Measurements from ENCODE around the gene OFD1.
"Not testable (repeated sequence)": the region's sequence is repeated elsewhere in the genome, so short reads cannot be mapped to it uniquely, and the experiment has no call there.

Gene OFD1

GRCh38 chrX:13721819-13722519 is 12.6 kb upstream of the OFD1 start:
- H4K20me1 ChIP-seq (ENCODE audit: insufficient read depth, low read length): no peaks in the 10 kb centered on the region; the same call in 1 of the 2 replicates
- H3K9me3 ChIP-seq (ENCODE audit: insufficient read depth, low read length, severe bottlenecking): no peaks in the 10 kb centered on the region
- H3K4me1 ChIP-seq (ENCODE audit: insufficient read depth, low read length): no peaks in the 10 kb centered on the region
- H3K79me2 ChIP-seq (ENCODE audit: insufficient read depth, low read length): peaks cover 51% of the 10 kb centered on the region
- H3K9ac ChIP-seq (ENCODE audit: low read depth, low read length): no peak overlapping the region
- H2AFZ ChIP-seq (ENCODE audit: low read depth, low read length): no peak overlapping the region
- ATAC-seq (ENCODE audit: insufficient read depth, low read depth): no peak
- H3K27ac ChIP-seq (ENCODE audit: low read length): no peak overlapping the region
- no peak for DNase-seq
- TF ChIP-seq EZH2 (IDR thresholded peaks at IDR 0.05; ENCODE audit: borderline replicate concordance, low read depth, low read length, severe bottlenecking): no peak
- TF ChIP-seq CTCF (IDR thresholded peaks at IDR 0.05; ENCODE audit: borderline replicate concordance, extremely low read depth, low read length, poor library complexity, severe bottlenecking): no peak
- no peak overlapping the region for H3K4me2 ChIP-seq (ENCODE audit: insufficient read depth, low read length)
- no peaks in the 10 kb centered on the region for H3K27me3 ChIP-seq (ENCODE audit: insufficient read depth, low read length, poor library complexity)
- H3K36me3 ChIP-seq (ENCODE audit: insufficient read depth, low read length): peaks cover 30% of the 10 kb centered on the region
- no peak overlapping the region for H3K4me3 ChIP-seq (ENCODE audit: low read depth in 1 of 2, low read length in 2 of 2)

DNA sequence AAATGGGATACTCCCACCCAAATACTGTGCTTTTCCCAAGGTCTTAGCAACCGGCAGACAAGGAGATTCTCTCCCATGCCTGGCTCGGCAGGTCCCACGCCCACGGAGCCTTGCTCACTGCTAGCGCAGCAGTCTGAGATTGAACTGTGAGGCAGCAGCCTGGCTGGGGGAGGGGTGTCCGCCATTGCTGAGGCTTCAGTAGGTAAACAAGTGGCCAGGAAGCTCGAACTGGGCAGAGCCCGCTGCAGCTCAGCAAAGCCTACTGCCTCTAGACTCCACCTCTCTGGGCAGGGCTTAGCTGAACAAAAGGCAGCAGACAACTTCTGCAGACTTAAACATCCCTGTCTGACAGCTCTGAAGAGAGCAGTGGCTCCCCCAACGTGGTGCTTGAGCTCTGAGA is 9.7 kb upstream of the OFD1 start:
- not testable (repeated sequence) for H3K9me3 ChIP-seq (ENCODE audit: insufficient read depth, low read length, severe bottlenecking); H3K4me1 ChIP-seq (ENCODE audit: insufficient read depth, low read length); H3K27me3 ChIP-seq (ENCODE audit: insufficient read depth, low read length, poor library complexity); H3K4me3 ChIP-seq (ENCODE audit: low read depth in 1 of 2, low read length in 2 of 2); DNase-seq; H3K4me2 ChIP-seq (ENCODE audit: insufficient read depth, low read length); H3K27ac ChIP-seq (ENCODE audit: low read length); H3K9ac ChIP-seq (ENCODE audit: low read depth, low read length); H2AFZ ChIP-seq (ENCODE audit: low read depth, low read length); H4K20me1 ChIP-seq (ENCODE audit: insufficient read depth, low read length); H3K36me3 ChIP-seq (ENCODE audit: insufficient read depth, low read length); ATAC-seq (ENCODE audit: insufficient read depth, low read depth)
- H3K79me2 ChIP-seq (ENCODE audit: insufficient read depth, low read length): peaks cover 49% of the 10 kb centered on the region

- H3K36me3 ChIP-seq (ENCODE audit: insufficient read depth, low read length); H4K20me1 ChIP-seq (ENCODE audit: insufficient read depth, low read length); H3K4me3 ChIP-seq (ENCODE audit: low read depth in 1 of 2, low read length in 2 of 2); ATAC-seq (ENCODE audit: insufficient read depth, low read depth); H3K9ac ChIP-seq (ENCODE audit: low read depth, low read length); H3K9me3 ChIP-seq (ENCODE audit: insufficient read depth, low read length, severe bottlenecking); H3K27me3 ChIP-seq (ENCODE audit: insufficient read depth, low read length, poor library complexity); H3K27ac ChIP-seq (ENCODE audit: low read length); DNase-seq; H3K4me1 ChIP-seq (ENCODE audit: insufficient read depth, low read length); H2AFZ ChIP-seq (ENCODE audit: low read depth, low read length); H3K4me2 ChIP-seq (ENCODE audit: insufficient read depth, low read length): not testable (repeated sequence)
- H3K79me2 ChIP-seq (ENCODE audit: insufficient read depth, low read length): peaks cover 44% of the 10 kb centered on the region
Measured at GRCh38 chrX:13726583-13726982, 8.0 kb upstream of the OFD1 start.

DNA sequence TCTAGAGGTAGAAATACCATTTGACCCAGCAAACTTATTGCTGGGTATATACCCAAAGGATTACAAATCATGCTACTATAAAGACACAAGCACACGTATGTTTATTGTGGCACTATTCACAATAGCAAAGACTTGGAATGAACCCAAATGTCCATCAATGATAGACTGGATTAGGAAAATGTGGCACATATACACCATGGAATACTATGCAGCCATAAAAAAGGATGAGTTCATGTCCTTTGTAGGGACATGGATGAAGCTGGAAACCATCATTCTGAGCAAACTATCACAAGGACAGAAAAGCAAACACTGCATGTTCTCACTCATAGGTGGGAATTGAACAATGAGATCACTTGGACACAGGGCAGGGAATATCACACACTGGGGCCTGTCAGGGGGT is 4.0 kb upstream of the OFD1 start:
- not testable (repeated sequence) for H2AFZ ChIP-seq (ENCODE audit: low read depth, low read length); H3K36me3 ChIP-seq (ENCODE audit: insufficient read depth, low read length); H3K9me3 ChIP-seq (ENCODE audit: insufficient read depth, low read length, severe bottlenecking); H3K27ac ChIP-seq (ENCODE audit: low read length); H3K4me2 ChIP-seq (ENCODE audit: insufficient read depth, low read length); ATAC-seq (ENCODE audit: insufficient read depth, low read depth); H4K20me1 ChIP-seq (ENCODE audit: insufficient read depth, low read length); DNase-seq; H3K4me3 ChIP-seq (ENCODE audit: low read depth in 1 of 2, low read length in 2 of 2); H3K9ac ChIP-seq (ENCODE audit: low read depth, low read length); H3K27me3 ChIP-seq (ENCODE audit: insufficient read depth, low read length, poor library complexity)
- Histone ChIP-seq H3K79me2 (ENCODE audit: insufficient read depth, low read length) (peaks cover 50% of the 10 kb centered on the region), H3K4me1 (ENCODE audit: insufficient read depth, low read length) (peaks cover 25% of the 10 kb centered on the region)

GRCh38 chrX:13732246-13733067 is 2.1 kb upstream of the OFD1 start:
- ATAC-seq (ENCODE audit: insufficient read depth, low read depth): no peak
- Histone ChIP-seq H3K27me3 (ENCODE audit: insufficient read depth, low read length, poor library complexity) (no peaks in the 10 kb centered on the region), H2AFZ (ENCODE audit: low read depth, low read length) (no peak overlapping the region), H3K79me2 (ENCODE audit: insufficient read depth, low read length) (peaks cover 51% of the 10 kb centered on the region), H3K27ac (ENCODE audit: low read length) (no peak overlapping the region), H3K4me2 (ENCODE audit: insufficient read depth, low read length) (peak overlapping the region; percentile 84), H3K36me3 (ENCODE audit: insufficient read depth, low read length) (peaks cover 10% of the 10 kb centered on the region; the same call in 1 of the 2 replicates), H4K20me1 (ENCODE audit: insufficient read depth, low read length) (no peaks in the 10 kb centered on the region), H3K4me1 (ENCODE audit: insufficient read depth, low read length) (peaks cover 37% of the 10 kb centered on the region), H3K4me3 (ENCODE audit: low read depth in 1 of 2, low read length in 2 of 2) (no peak overlapping the region), H3K9me3 (ENCODE audit: insufficient read depth, low read length, severe bottlenecking) (no peaks in the 10 kb centered on the region), H3K9ac (ENCODE audit: low read depth, low read length) (no peak overlapping the region)
- DNase-seq: no peak
- no peak for TF ChIP-seq EZH2 (IDR thresholded peaks at IDR 0.05; ENCODE audit: borderline replicate concordance, low read depth, low read length, severe bottlenecking)
- TF ChIP-seq CTCF (IDR thresholded peaks at IDR 0.05; ENCODE audit: borderline replicate concordance, extremely low read depth, low read length, poor library complexity, severe bottlenecking): no peak

Data from DND-41 (cell line).